GM23338 (cell line): ENCODE data around the gene KCNN3.

Experiments
- EZH2 ChIP-seq: fragments of 200-600 bp; sonication (generic); IDR thresholded peaks from one replicate; pipeline ENCODE4 v1.8.0; 2017; ENCODE audit warnings: antibody characterized with exemption, mild to moderate bottlenecking, low read depth; ENCODE audit not compliant: unreplicated experiment
- TF ChIP-seq, protein P1 (sequence below), 2 experiments: fragments of 200-600 bp in 1 of 2; sonication (generic) in 1 of 2; conservative IDR thresholded peaks; 2 replicates each; pipeline versions ENCODE4 v1.5.1 to v1.6.1; 2016 to 2017; ENCODE audit warnings: antibody characterized with exemption in 2 of 2, low read depth in 2 of 2, mild to moderate bottlenecking in 2 of 2, moderate library complexity in 1 of 2

DNA sequence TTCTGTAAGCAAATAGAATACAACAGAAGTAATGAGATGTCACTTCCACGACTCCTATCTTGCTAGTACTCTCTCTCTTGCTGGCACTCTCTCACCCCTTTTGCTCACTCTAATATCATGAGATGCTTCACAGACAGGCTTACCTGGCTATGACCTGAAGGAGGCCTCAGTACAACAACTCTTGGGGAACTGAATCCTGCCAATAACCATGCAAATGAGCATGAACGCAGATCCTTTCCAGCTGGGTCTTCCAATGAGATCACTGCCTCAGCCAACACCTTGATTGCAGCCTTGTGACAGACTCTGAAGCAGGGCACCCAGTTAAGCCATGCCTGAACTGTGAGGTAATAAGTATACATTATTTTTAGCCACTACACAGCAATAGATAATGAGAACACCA lies 209.0 kb downstream of the KCNN3 start:
- TF ChIP-seq, protein P1, sequence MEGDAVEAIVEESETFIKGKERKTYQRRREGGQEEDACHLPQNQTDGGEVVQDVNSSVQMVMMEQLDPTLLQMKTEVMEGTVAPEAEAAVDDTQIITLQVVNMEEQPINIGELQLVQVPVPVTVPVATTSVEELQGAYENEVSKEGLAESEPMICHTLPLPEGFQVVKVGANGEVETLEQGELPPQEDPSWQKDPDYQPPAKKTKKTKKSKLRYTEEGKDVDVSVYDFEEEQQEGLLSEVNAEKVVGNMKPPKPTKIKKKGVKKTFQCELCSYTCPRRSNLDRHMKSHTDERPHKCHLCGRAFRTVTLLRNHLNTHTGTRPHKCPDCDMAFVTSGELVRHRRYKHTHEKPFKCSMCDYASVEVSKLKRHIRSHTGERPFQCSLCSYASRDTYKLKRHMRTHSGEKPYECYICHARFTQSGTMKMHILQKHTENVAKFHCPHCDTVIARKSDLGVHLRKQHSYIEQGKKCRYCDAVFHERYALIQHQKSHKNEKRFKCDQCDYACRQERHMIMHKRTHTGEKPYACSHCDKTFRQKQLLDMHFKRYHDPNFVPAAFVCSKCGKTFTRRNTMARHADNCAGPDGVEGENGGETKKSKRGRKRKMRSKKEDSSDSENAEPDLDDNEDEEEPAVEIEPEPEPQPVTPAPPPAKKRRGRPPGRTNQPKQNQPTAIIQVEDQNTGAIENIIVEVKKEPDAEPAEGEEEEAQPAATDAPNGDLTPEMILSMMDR (conservative IDR thresholded peaks at IDR 0.05; ENCODE audit: low read depth in 2 of 2) = peak; percentile 15 to 34; a peak in 2 of 4 replicates
- TF ChIP-seq EZH2 = no peak
